GM19099 (cell line): ENCODE data around the gene TSEN2.

ENCODE experiments used
- POLR2A ChIP-seq: IDR thresholded peaks from 3 replicates; pipeline ENCODE4 v1.6.1; 2011; ENCODE audit warnings: low read depth; ENCODE audit not compliant: insufficient read length; ENCODE audit errors: extremely low read depth

Gene TSEN2

GRCh38 chr3:12484198-12484982 lies at the start of gene TSEN2:
Gene TSEN2 (plus strand): TSS chr3:12484480. CDS start chr3:12489801, 5,321 bp downstream.
- TF ChIP-seq POLR2A = peak; percentile 96

DNA sequence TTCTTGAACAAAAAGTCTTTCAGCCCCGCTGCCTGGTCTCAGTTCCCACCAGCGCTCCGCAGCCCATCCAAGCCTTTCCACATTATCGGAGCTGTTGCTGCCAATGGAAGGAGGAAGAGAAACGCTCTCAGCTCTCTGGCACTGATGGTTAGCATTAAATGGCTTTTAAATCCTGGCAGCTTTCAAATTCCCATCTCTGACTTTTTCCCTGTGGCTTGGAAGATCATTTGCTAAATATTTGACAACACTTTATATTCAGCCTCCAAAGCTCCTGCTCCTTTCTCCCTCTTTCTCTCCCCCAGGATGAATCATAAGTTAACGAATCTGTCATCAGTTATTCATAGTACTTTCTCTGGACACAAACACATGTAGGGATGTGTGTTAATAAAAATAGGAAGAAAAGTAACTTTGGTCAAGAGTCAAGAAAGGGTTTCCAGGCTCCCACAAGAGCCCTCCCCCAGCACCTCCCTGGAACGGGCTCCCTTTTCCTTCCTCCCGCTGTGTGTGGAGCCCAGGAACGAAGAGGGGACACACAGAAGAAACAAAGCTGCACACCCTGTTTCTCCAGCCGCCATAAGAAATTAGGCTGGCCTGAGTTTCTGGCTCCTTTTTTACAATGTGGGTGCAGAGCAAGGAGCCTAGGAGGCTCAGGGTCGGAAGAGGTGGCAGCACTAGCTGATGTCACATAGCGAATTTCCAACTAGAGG lies 47.6 kb upstream of the TSEN2 start:
- TF ChIP-seq POLR2A = no peak

- no peak for TF ChIP-seq POLR2A
Measured at GRCh38 chr3:12437221-12437605, 47.1 kb upstream of the TSEN2 start.

DNA sequence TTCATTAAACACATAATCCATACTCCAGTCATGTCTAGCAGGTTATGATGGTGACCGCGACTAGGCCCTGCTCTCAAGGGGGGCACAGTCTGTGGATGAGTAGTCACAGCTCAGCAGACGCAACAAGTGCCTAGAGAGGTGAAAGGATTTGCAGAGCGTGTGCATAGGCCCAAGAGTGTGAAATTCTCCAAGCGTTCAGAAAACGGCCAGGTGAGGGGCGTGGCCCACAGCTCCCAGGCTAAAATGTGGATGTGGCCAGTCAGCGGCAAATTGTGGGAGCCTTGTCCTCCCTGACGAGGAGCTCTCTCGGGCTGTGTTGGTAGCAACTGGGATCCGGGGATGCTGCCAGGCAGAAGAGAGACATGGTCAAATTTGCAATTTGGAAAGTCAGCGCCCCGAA lies 46.4 kb upstream of the TSEN2 start:
- no peak for TF ChIP-seq POLR2A

DNA sequence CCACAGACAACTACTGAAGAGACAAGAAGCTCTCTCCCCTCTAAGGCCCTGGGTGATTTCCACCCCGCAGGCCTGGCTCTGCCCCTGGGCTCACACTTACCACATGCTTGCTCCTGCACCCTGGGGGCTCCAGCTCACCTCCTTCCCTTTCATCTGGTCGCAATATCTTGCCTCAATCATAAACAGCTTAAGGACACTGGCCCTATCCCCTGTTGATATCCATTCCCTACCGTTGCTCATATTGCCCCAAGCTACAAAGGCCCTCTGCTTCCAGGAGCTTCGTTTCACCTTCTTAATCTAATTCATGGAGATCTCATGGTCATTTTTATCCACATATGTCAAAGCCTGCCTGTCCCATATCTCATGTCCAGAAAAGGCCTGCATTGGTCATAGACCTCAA lies 46.0 kb upstream of the TSEN2 start:
- no peak for TF ChIP-seq POLR2A

- no peak for TF ChIP-seq POLR2A
Measured at GRCh38 chr3:12439161-12439940, 44.9 kb upstream of the TSEN2 start.

DNA sequence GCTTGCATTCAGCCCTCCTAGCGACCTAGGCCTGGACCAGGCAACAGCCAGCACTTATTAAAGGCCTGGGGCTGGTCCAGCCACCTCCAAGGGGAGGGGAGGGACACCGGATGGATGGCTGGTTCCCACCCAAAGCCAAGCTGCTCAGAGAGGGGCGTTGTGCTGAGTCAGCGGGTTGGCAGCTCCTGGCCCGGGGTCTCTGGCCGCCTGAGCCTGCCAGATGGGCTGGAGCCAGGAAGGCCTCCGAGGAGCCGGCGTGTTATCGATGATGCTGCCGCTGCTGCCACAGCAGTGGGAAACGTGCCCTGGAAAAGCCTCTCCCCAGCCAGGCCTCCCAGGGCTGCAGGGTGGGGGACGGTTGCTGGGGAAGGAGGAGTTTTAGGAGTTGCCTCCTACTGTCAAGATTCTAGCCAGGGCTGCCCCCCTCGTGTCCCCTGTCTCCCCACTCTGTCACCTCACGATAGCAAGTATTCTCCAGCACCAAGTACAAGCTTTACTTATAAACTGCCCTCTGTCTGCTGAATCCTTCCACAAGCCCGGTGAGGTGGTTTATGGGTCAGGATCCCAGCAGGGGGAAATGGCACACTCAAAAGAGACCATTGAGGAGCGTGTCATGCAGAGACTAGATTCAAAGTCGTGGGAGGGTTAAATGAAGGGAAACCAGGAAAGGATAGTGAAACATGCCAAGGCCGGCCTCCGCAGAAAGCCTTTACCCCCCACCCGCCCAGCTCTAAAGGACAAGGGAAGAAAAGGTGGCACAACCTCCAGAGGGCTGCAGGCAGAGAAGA lies 43.2 kb upstream of the TSEN2 start:
- no peak for TF ChIP-seq POLR2A

- no peak for TF ChIP-seq POLR2A
Measured at GRCh38 chr3:12442654-12443501, 41.4 kb upstream of the TSEN2 start.

- TF ChIP-seq POLR2A = no peak
Measured at GRCh38 chr3:12443781-12444522, 40.3 kb upstream of the TSEN2 start.

DNA sequence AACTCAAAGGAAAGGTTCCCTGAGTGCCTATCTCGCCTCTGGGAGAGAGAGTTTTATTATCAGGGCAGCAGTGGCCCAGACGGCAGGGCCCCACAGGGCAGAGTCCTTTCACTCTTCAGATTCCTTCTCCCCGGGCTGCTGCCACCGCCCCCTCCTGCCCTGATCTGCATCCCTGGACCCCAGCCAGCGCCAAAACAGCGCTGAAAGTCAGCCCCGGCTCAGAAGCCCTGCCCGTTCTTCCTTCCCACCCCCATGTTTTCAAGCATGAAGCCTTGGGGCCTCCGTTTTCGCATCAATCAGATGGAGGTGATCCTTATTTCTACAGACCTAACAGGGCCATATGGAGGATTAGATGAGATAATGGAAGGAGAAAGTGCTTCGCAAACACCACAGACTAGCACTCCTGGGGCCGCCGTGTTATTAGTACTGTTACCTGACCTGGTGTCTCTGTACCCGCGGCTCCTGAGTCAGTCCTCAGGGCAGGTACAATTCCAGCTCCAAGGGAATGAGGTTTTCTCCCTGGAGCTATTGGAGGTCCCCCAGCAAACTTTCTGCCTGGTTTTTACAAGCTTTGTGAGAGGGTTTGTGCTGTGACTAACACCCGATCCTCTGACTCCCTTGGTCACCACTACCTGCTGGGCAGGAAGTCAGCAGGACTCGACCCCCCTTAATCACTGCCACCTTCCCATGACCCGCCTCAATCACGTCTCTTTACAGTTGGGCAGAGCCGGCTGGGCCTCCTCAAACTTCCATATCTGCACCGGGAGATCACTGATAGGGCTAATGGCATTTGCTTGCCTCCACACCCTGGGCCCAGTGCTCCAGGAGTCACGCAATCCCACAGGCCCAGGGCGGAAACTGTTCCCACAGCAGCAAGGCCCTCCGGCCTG lies 39.5 kb upstream of the TSEN2 start:
- no peak for TF ChIP-seq POLR2A

DNA sequence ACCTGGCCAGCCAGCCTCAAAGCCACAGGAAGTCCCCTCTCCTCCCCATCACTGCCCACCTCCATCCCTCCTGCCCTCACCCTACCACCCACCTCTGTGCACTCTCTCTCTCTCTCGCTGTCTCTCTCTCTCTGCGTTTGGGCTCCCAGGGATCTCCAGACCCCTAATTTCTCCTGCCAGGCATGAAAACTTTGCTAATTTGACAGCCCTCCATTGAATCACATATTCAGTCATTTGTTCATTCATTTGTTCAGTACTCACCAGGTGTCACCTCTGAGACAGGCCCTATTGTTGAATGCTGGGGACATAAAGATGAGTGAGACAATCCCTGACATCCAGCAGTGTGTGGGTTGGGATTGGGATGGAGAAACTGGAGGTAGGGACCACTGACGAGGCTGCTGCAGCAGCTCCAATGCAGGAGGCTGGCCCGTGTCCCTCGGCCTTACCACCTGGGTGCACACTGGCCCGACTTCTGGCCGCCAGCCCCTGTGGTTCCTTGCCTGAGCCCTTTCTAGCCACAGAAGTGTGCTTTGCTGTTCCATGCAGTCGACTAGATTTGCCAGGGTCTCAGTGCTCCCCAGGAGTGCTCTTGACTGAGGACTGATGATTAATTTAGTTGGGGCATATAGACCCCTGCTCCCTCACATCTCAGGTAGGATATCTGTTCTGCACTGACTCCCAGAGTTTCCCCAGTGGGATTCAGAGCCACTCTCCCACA lies 38.6 kb upstream of the TSEN2 start:
- TF ChIP-seq POLR2A = no peak

DNA sequence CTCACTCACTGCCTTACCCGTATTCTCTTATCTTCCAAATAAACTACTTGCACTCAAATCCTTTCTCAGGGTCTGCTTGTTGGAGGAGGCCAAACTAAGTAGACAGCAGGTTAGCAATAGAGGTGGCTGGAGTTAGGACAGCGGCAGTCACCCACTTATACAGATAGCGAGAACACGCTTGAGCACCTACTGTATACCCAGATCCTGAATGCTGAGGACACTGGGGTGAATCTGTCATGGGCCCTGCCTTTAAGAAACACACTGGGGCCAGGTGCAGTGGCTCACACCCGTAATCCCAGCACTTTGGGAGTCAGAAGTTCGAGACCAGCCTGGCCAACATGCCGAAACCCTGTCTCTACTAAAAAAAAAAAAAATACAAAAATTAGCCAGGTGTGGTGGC lies 38.0 kb upstream of the TSEN2 start:
- no peak for TF ChIP-seq POLR2A
